ENCODE data around the gene MRPL9.
A peak's percentile ranks its signal among the peaks of the same experiment; 100 is the strongest.

MRPL9 gene

GRCh38 chr1:151802372-151802771 lies 39.1 kb upstream of the MRPL9 start:
- no peak overlapping the region for H3K9ac ChIP-seq (ENCODE audit: low read length in 2 of 2)
- H3K9me3 ChIP-seq (ENCODE audit: control insufficient read depth in 2 of 2, low read length in 2 of 2), result no peaks in the 10 kb centered on the region
- no peak overlapping the region for H3K27ac ChIP-seq (ENCODE audit: low read length)
- peaks cover 0 to 2% of the 10 kb centered on the region in 2 donors for H3K36me3 ChIP-seq (ENCODE audit: control insufficient read depth in 2 of 2, insufficient read depth in 2 of 2, low read length in 2 of 2)
- H3K27me3 ChIP-seq (ENCODE audit: control insufficient read depth in 1 of 2, insufficient read depth in 2 of 2, low read length in 2 of 2), result peaks cover 18 to 22% of the 10 kb centered on the region in 2 donors
- no peak overlapping the region for H3K4me3 ChIP-seq (ENCODE audit: low read length in 2 of 2)
- H3K4me1 ChIP-seq (ENCODE audit: control insufficient read depth, insufficient read depth, low read length), result peaks cover 4% of the 10 kb centered on the region

GRCh38 chr1:151801846-151802245 lies 38.5 kb upstream of the MRPL9 start:
- Histone ChIP-seq H3K27me3 (ENCODE audit: control insufficient read depth in 1 of 2, insufficient read depth in 2 of 2, low read length in 2 of 2) (peaks cover 16 to 22% of the 10 kb centered on the region in 2 donors), H3K4me1 (ENCODE audit: control insufficient read depth, insufficient read depth, low read length) (peaks cover 4% of the 10 kb centered on the region), H3K36me3 (ENCODE audit: control insufficient read depth in 2 of 2, insufficient read depth in 2 of 2, low read length in 2 of 2) (peaks cover 0 to 2% of the 10 kb centered on the region in 2 donors), H3K9me3 (ENCODE audit: control insufficient read depth in 2 of 2, low read length in 2 of 2) (no peaks in the 10 kb centered on the region), H3K9ac (ENCODE audit: low read length in 2 of 2) (no peak overlapping the region), H3K4me3 (ENCODE audit: low read length in 2 of 2) (no peak overlapping the region), H3K27ac (ENCODE audit: low read length) (no peak overlapping the region)

- H3K27ac ChIP-seq (ENCODE audit: low read length), result no peak overlapping the region
- no peak overlapping the region for H3K4me3 ChIP-seq (ENCODE audit: low read length in 2 of 2)
- H3K4me1 ChIP-seq (ENCODE audit: control insufficient read depth, insufficient read depth, low read length), result peaks cover 4% of the 10 kb centered on the region
- no peak overlapping the region for H3K9ac ChIP-seq (ENCODE audit: low read length in 2 of 2)
- H3K9me3 ChIP-seq (ENCODE audit: control insufficient read depth in 2 of 2, low read length in 2 of 2), result no peaks in the 10 kb centered on the region
- H3K36me3 ChIP-seq (ENCODE audit: control insufficient read depth in 2 of 2, insufficient read depth in 2 of 2, low read length in 2 of 2), result peaks cover 0 to 2% of the 10 kb centered on the region in 2 donors
- H3K27me3 ChIP-seq (ENCODE audit: control insufficient read depth in 1 of 2, insufficient read depth in 2 of 2, low read length in 2 of 2), result peaks cover 16 to 21% of the 10 kb centered on the region in 2 donors
These were observed 38.1 kb upstream of the MRPL9 start for GRCh38 chr1:151801310-151801820.

- Histone ChIP-seq H3K9me3 (ENCODE audit: control insufficient read depth in 2 of 2, low read length in 2 of 2) (no peaks in the 10 kb centered on the region), H3K36me3 (ENCODE audit: control insufficient read depth in 2 of 2, insufficient read depth in 2 of 2, low read length in 2 of 2) (peaks cover 0 to 2% of the 10 kb centered on the region in 2 donors), H3K4me3 (ENCODE audit: low read length in 2 of 2) (no peak overlapping the region), H3K4me1 (ENCODE audit: control insufficient read depth, insufficient read depth, low read length) (peaks cover 4% of the 10 kb centered on the region), H3K27ac (ENCODE audit: low read length) (no peak overlapping the region), H3K9ac (ENCODE audit: low read length in 2 of 2) (no peak overlapping the region), H3K27me3 (ENCODE audit: control insufficient read depth in 1 of 2, insufficient read depth in 2 of 2, low read length in 2 of 2) (peaks cover 16 to 20% of the 10 kb centered on the region in 2 donors)
These were observed 37.5 kb upstream of the MRPL9 start for GRCh38 chr1:151800830-151801229.

- no peak overlapping the region for H3K9ac ChIP-seq (ENCODE audit: low read length in 2 of 2)
- no peaks in the 10 kb centered on the region for H3K9me3 ChIP-seq (ENCODE audit: control insufficient read depth in 2 of 2, low read length in 2 of 2)
- H3K4me3 ChIP-seq (ENCODE audit: low read length in 2 of 2), result no peak overlapping the region
- no peak overlapping the region for H3K27ac ChIP-seq (ENCODE audit: low read length)
- peaks cover 14 to 20% of the 10 kb centered on the region in 2 donors for H3K27me3 ChIP-seq (ENCODE audit: control insufficient read depth in 1 of 2, insufficient read depth in 2 of 2, low read length in 2 of 2)
- peaks cover 0 to 2% of the 10 kb centered on the region in 2 donors for H3K36me3 ChIP-seq (ENCODE audit: control insufficient read depth in 2 of 2, insufficient read depth in 2 of 2, low read length in 2 of 2)
- H3K4me1 ChIP-seq (ENCODE audit: control insufficient read depth, insufficient read depth, low read length), result no peaks in the 10 kb centered on the region
These were observed 36.1 kb upstream of the MRPL9 start for GRCh38 chr1:151799179-151800022.

- Histone ChIP-seq H3K27ac (ENCODE audit: low read length) (no peak overlapping the region), H3K9me3 (ENCODE audit: control insufficient read depth in 2 of 2, low read length in 2 of 2) (no peaks in the 10 kb centered on the region), H3K9ac (ENCODE audit: low read length in 2 of 2) (no peak overlapping the region), H3K4me3 (ENCODE audit: low read length in 2 of 2) (no peak overlapping the region), H3K36me3 (ENCODE audit: control insufficient read depth in 2 of 2, insufficient read depth in 2 of 2, low read length in 2 of 2) (peaks cover 0 to 2% of the 10 kb centered on the region in 2 donors), H3K4me1 (ENCODE audit: control insufficient read depth, insufficient read depth, low read length) (no peaks in the 10 kb centered on the region), H3K27me3 (ENCODE audit: control insufficient read depth in 1 of 2, insufficient read depth in 2 of 2, low read length in 2 of 2) (peaks cover 12 to 14% of the 10 kb centered on the region in 2 donors)
These were observed 35.3 kb upstream of the MRPL9 start for GRCh38 chr1:151798571-151798970.

- H3K4me3 ChIP-seq (ENCODE audit: low read length in 2 of 2), result peak overlapping the region; percentile 98 to 100
- H3K27me3 ChIP-seq (ENCODE audit: control insufficient read depth in 1 of 2, insufficient read depth in 2 of 2, low read length in 2 of 2), result no peaks in the 10 kb centered on the region
- peaks cover 8% of the 10 kb centered on the region for H3K4me1 ChIP-seq (ENCODE audit: control insufficient read depth, insufficient read depth, low read length)
- H3K9me3 ChIP-seq (ENCODE audit: control insufficient read depth in 2 of 2, low read length in 2 of 2), result no peaks in the 10 kb centered on the region
- H3K27ac ChIP-seq (ENCODE audit: low read length), result peak overlapping the region; percentile 18
- H3K36me3 ChIP-seq (ENCODE audit: control insufficient read depth in 2 of 2, insufficient read depth in 2 of 2, low read length in 2 of 2), result no peaks in the 10 kb centered on the region
- peak overlapping the region; percentile 75 to 84 for H3K9ac ChIP-seq (ENCODE audit: low read length in 2 of 2)
These were observed 27.8 kb upstream of the MRPL9 start for GRCh38 chr1:151790940-151791651.

GRCh38 chr1:151790071-151790939 lies 27.0 kb upstream of the MRPL9 start, which contains the start of gene TDRKH:
Gene TDRKH, minus strand, starts transcription at chr1:151790500. Its CDS starts 7,478 bp downstream, at chr1:151783022.
- Histone ChIP-seq H3K27ac (ENCODE audit: low read length) (peak within 1 kb of the TSS; percentile 18), H3K9ac (ENCODE audit: low read length in 2 of 2) (peak within 1 kb of the TSS; percentile 75 to 84), H3K4me1 (ENCODE audit: control insufficient read depth, insufficient read depth, low read length) (peaks cover 8% of the 10 kb centered on the region), H3K36me3 (ENCODE audit: control insufficient read depth in 2 of 2, insufficient read depth in 2 of 2, low read length in 2 of 2) (no peaks in the 10 kb centered on the region), H3K27me3 (ENCODE audit: control insufficient read depth in 1 of 2, insufficient read depth in 2 of 2, low read length in 2 of 2) (no peaks in the 10 kb centered on the region), H3K9me3 (ENCODE audit: control insufficient read depth in 2 of 2, low read length in 2 of 2) (no peaks in the 10 kb centered on the region), H3K4me3 (ENCODE audit: low read length in 2 of 2) (peak within 1 kb of the TSS; percentile 98 to 100)

GRCh38 chr1:151787689-151788088 lies 24.4 kb upstream of the MRPL9 start:
- no peaks in the 10 kb centered on the region for H3K9me3 ChIP-seq (ENCODE audit: control insufficient read depth in 2 of 2, low read length in 2 of 2)
- H3K36me3 ChIP-seq (ENCODE audit: control insufficient read depth in 2 of 2, insufficient read depth in 2 of 2, low read length in 2 of 2), result no peaks in the 10 kb centered on the region
- H3K4me1 ChIP-seq (ENCODE audit: control insufficient read depth, insufficient read depth, low read length), result peaks cover 8% of the 10 kb centered on the region
- H3K27ac ChIP-seq (ENCODE audit: low read length), result no peak overlapping the region
- no peaks in the 10 kb centered on the region for H3K27me3 ChIP-seq (ENCODE audit: control insufficient read depth in 1 of 2, insufficient read depth in 2 of 2, low read length in 2 of 2)
- H3K4me3 ChIP-seq (ENCODE audit: low read length in 2 of 2), result no peak overlapping the region
- H3K9ac ChIP-seq (ENCODE audit: low read length in 2 of 2), result no peak overlapping the region

- no peak overlapping the region for H3K27ac ChIP-seq (ENCODE audit: low read length)
- H3K36me3 ChIP-seq (ENCODE audit: control insufficient read depth in 2 of 2, insufficient read depth in 2 of 2, low read length in 2 of 2), result peaks cover 6 to 7% of the 10 kb centered on the region in 2 donors
- no peak overlapping the region for H3K4me3 ChIP-seq (ENCODE audit: low read length in 2 of 2)
- H3K27me3 ChIP-seq (ENCODE audit: control insufficient read depth in 1 of 2, insufficient read depth in 2 of 2, low read length in 2 of 2), result no peaks in the 10 kb centered on the region
- H3K9ac ChIP-seq (ENCODE audit: low read length in 2 of 2), result no peak overlapping the region
- H3K4me1 ChIP-seq (ENCODE audit: control insufficient read depth, insufficient read depth, low read length), result no peaks in the 10 kb centered on the region
- H3K9me3 ChIP-seq (ENCODE audit: control insufficient read depth in 2 of 2, low read length in 2 of 2), result no peaks in the 10 kb centered on the region
These were observed 20.5 kb upstream of the MRPL9 start for GRCh38 chr1:151783796-151784195.
